Measurements from ENCODE around the gene DOCK2.

Gene DOCK2

DNA sequence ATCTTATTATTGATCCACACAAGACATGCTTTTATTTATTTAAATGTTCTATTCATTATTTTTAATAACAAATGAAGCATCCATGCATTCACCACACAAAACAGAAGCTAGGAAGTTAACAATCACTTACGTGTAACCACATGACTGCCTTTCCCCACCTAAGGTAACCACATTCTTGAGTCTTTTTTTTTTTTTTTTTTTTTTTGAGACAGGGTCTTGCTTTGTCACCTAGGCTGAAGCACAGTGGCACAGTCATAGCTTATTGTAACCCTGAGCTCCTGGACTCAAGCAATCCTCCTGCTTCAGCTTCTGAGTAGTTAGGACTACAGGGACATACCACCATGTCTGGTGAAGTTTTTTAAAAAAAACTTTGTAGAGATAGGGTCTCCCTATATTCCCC is 133.0 kb downstream of the DOCK2 start:
- no peak overlapping the region for H3K4me3 ChIP-seq (replicated peaks in 1 of 2; ENCODE audit: low read depth in 2 of 2, low read length in 2 of 2)
- DNase-seq (ENCODE audit: low read depth in 2 of 2), result no peak
- TF ChIP-seq, protein P1, sequence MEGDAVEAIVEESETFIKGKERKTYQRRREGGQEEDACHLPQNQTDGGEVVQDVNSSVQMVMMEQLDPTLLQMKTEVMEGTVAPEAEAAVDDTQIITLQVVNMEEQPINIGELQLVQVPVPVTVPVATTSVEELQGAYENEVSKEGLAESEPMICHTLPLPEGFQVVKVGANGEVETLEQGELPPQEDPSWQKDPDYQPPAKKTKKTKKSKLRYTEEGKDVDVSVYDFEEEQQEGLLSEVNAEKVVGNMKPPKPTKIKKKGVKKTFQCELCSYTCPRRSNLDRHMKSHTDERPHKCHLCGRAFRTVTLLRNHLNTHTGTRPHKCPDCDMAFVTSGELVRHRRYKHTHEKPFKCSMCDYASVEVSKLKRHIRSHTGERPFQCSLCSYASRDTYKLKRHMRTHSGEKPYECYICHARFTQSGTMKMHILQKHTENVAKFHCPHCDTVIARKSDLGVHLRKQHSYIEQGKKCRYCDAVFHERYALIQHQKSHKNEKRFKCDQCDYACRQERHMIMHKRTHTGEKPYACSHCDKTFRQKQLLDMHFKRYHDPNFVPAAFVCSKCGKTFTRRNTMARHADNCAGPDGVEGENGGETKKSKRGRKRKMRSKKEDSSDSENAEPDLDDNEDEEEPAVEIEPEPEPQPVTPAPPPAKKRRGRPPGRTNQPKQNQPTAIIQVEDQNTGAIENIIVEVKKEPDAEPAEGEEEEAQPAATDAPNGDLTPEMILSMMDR (IDR thresholded peaks at IDR 0.05; ENCODE audit: low read depth, low read length), result no peak

DNA sequence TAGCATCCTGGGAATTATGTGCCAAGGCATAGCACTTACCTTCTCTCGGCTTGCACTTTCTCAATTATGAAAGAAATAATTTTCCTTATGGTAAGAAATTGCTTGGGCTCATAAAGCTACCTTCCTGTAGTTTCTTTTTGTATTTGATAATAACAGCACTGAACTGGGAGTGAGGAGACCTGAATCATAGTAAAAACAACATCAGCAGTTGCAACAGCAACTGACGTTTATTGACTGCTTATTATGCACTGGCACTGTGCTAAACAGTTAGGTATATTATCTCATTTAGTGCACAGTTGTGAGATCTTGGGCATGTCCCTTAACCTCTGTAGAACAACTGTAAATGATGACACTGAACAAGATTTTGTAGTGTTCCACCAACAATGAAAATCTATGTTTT is 135.2 kb downstream of the DOCK2 start:
- no peak overlapping the region for H3K4me3 ChIP-seq (replicated peaks in 1 of 2; ENCODE audit: low read depth in 2 of 2, low read length in 2 of 2)
- DNase-seq (ENCODE audit: low read depth in 2 of 2), result peak in 1 of 2 donors; percentile 53
- TF ChIP-seq, protein P1 (IDR thresholded peaks at IDR 0.05; ENCODE audit: low read depth, low read length), result no peak

DNA sequence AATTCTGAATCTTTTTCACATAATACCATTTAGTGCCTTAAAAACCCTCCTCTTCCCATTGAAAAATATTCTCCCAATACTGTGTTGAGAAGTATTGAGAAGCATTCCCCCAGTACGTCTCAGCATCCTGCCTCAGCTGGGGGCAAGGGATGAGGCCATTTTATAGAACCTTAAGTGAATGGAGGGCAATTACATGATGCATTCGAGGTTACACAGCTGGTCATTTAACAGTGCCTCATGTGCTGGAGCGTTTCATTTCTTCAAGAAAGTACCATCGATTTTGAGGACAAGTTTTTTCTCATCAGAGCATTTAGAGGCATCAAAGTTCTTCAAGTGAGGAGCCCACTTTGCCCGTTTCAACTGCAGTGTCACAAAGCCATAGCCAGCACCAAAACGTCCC is 135.6 kb downstream of the DOCK2 start:
- no peak overlapping the region for H3K4me3 ChIP-seq (replicated peaks in 1 of 2; ENCODE audit: low read depth in 2 of 2, low read length in 2 of 2)
- no peak for DNase-seq (ENCODE audit: low read depth in 2 of 2)
- TF ChIP-seq, protein P1 (IDR thresholded peaks at IDR 0.05; ENCODE audit: low read depth, low read length), result no peak

- H3K4me3 ChIP-seq (replicated peaks in 1 of 2; ENCODE audit: low read depth in 2 of 2, low read length in 2 of 2), result no peak overlapping the region
- DNase-seq (ENCODE audit: low read depth in 2 of 2), result no peak
- TF ChIP-seq, protein P1 (IDR thresholded peaks at IDR 0.05; ENCODE audit: low read depth, low read length), result no peak
These were observed 140.1 kb downstream of the DOCK2 start for GRCh38 chr5:169777159-169777558.

DNA sequence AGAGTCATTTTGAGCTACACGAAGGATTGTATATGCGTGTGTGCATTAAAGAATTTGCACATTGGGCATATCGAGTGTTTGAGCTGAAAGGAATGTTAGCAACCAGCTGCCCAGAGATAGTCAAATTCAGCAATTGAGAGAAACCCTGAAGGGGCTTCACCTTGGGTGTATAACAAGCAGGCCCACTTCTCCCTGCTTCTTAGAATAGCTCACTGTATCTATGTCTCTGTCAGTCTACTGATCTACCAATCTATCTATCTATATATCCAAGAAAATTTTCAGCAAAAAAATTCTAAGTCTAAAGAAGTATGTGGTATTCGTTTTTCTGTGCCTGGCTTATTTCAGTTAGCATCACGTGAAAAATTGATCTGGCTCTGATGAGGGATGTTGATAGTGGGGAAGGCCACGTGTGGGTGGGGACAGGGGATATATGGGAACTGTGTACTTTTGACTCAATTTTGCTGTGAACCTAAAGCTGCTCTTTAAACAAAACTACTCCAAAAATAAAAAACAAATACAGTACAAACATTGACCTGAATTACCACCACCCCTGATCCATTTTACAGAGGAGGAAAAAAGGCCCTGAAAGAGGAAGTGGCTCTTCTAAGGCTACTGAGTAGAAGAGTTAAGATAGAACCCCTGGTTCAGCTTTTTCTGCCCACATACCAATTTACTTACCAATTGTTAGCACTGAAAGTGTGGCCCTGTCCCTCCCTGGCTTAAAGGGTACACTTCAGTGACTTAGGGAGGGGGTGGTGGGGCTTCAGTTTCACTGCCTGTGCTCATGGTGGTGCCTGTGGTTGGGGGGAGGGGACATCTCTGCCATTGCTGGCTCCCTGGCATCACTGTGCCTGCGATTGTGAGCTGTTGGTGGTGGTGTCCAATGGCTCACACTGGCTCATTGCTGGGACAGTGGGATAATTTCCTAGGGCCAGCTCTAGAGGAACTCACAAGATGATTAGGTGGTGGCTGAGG is 141.8 kb downstream of the DOCK2 start:
- TF ChIP-seq, protein P1 (IDR thresholded peaks at IDR 0.05; ENCODE audit: low read depth, low read length), result no peak
- H3K4me3 ChIP-seq (replicated peaks in 1 of 2; ENCODE audit: low read depth in 2 of 2, low read length in 2 of 2), result no peak overlapping the region
- DNase-seq (ENCODE audit: low read depth in 2 of 2), result no peak

DNA sequence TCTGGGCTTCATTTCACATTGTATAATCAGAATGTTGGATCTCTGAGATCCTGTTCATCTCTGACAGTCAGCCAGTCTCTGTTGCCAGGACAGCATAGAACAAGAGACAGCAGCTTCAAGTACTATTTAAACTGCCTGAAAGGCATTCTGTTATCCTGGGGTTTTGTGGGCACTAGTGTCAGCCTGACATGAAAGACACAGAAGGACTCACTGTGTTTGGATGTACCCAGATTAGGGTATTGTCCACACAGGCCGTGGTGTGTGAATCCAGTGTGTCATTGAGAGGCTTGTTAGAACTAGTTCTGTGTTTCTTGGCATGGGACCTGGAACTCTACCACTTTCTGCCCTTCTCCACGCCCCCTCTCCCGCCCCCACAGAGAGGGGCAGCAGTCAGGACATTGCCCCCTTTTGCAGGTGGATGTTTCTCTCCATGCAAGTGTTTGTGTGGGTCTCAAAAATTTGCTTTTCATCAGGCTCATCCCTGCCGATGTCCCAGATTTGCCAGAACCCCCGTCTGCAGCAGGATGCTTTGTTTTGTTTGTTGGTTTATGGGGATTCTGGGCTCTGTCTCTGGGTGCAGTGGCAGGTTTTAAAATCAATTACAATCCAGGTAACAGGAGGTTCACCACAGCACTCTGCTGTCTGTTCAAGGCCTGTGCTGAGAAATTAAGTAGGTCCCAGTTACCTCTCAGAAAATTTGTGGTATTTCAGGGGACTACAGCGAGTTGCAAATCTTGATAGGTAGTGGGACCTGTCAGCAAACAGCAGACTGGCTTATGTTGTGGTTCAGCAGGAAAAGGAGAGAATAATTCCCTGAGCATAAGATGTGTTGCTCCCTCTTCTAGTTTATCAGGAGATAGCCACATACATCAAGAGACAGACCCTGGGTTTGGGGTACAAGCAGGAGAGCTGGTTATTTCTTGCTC is 144.6 kb downstream of the DOCK2 start:
- DNase-seq (ENCODE audit: low read depth in 2 of 2), result no peak
- no peak overlapping the region for H3K4me3 ChIP-seq (replicated peaks in 1 of 2; ENCODE audit: low read depth in 2 of 2, low read length in 2 of 2)
- TF ChIP-seq, protein P1 (IDR thresholded peaks at IDR 0.05; ENCODE audit: low read depth, low read length), result no peak

Measured in cardiac fibroblast (primary cell).